Vagina (tissue), 2 donors: ENCODE data around the gene COLEC12. TPM values are rescaled to one million over a fixed set of nuclear protein-coding genes. Genes with fewer than 3 reads are reported as not detected.

Experiments
- DNase-seq, 2 donors: peaks; one replicate each; pipeline ENCODE4 v3.0.0-alpha.2; 2017; ENCODE audit errors: extremely low spot score in 2 of 2
- H3K27ac ChIP-seq: fragments of 200-600 bp; sonication (generic); one replicate; pipeline ENCODE4 v1.5.1; 2019
- H3K27me3 ChIP-seq: fragments of 200-600 bp; sonication (generic); one replicate; pipeline ENCODE4 v1.5.1; 2019
- H3K36me3 ChIP-seq, 2 donors: fragments of 200-600 bp; sonication (generic); one replicate each; pipeline ENCODE4 v1.5.1; 2017 to 2019
- H3K4me1 ChIP-seq: fragments of 200-600 bp; sonication (generic); one replicate; pipeline ENCODE4 v1.5.1; 2019
- H3K4me3 ChIP-seq, 2 donors: fragments of 200-600 bp; sonication (generic); 1 replicate in 1 of 2; 2 replicates in 1 of 2; pipeline ENCODE4 v1.5.1; 2016 to 2019
- H3K9me3 ChIP-seq: fragments of 200-600 bp; sonication (generic); one replicate; pipeline ENCODE4 v1.5.1; 2019
- CTCF ChIP-seq, 3 experiments: fragments of 450-650 bp in 2 of 3; fragments of 200-600 bp in 1 of 3; sonication (generic) in 1 of 3; IDR thresholded peaks; one replicate each; pipeline ENCODE4 v1.5.1; 2017 to 2019; ENCODE audit warnings: antibody characterized with exemption in 3 of 3, mild to moderate bottlenecking in 2 of 3, moderate library complexity in 2 of 3
- POLR2A ChIP-seq, 2 donors: fragments of 450-650 bp; IDR thresholded peaks; one replicate each; pipeline ENCODE4 v1.6.1; 2017; ENCODE audit warnings: antibody characterized with exemption in 2 of 2, mild to moderate bottlenecking in 2 of 2, moderate library complexity in 2 of 2
- POLR2AphosphoS5 ChIP-seq, 2 donors: sonication (generic); formaldehyde crosslinking; IDR thresholded peaks; one replicate each; pipeline ENCODE4 v1.9.0; 2017; ENCODE audit warnings: antibody characterized with exemption in 2 of 2, mild to moderate bottlenecking in 2 of 2, low read depth in 1 of 2; ENCODE audit not compliant: insufficient read depth in 1 of 2
- intact Hi-C: fragments of 100-400 bp; cut with DNase I; formaldehyde crosslinking; loops from one replicate; pipeline ENCODE4 v1.15.1; 2023
- total RNA-seq: library from RNA; depleted of rRNA; stranded (reverse); fragments of >200 nt; gene quantifications from one replicate; pipeline ENCODE4 v1.2.3, GENCODE V29; 2016

COLEC12 gene
- total RNA-seq, 1 donor from 2014 or later: 18.9 TPM

- H3K9me3 ChIP-seq: no peaks in the 10 kb centered on the region
- no peak for DNase-seq
- no peak overlapping the region for H3K27ac ChIP-seq
- no peak overlapping the region for H3K4me3 ChIP-seq
- no peaks in the 10 kb centered on the region for H3K27me3 ChIP-seq
- H3K4me1 ChIP-seq: no peaks in the 10 kb centered on the region
- H3K36me3 ChIP-seq: no peaks in the 10 kb centered on the region
- intact Hi-C loops: no loop called here
- TF ChIP-seq CTCF (IDR thresholded peaks at IDR 0.05): no peak
- TF ChIP-seq POLR2A (IDR thresholded peaks at IDR 0.05): no peak
- no peak for TF ChIP-seq POLR2AphosphoS5 (IDR thresholded peaks at IDR 0.05; ENCODE audit: insufficient read depth in 1 of 2, low read depth in 1 of 2)
Measured at GRCh38 chr18:477565-477964, 22.9 kb downstream of the COLEC12 start.

GRCh38 chr18:476251-476664, 24.2 kb downstream of the COLEC12 start:
- no peaks in the 10 kb centered on the region for H3K27me3 ChIP-seq
- TF ChIP-seq POLR2A (IDR thresholded peaks at IDR 0.05): no peak
- no peak for TF ChIP-seq POLR2AphosphoS5 (IDR thresholded peaks at IDR 0.05; ENCODE audit: insufficient read depth in 1 of 2, low read depth in 1 of 2)
- TF ChIP-seq CTCF (IDR thresholded peaks at IDR 0.05): no peak
- intact Hi-C loops: no loop called here

GRCh38 chr18:475202-476031, 25.1 kb downstream of the COLEC12 start:
- intact Hi-C loops: no loop called here
- DNase-seq: no peak
- H3K4me1 ChIP-seq: no peaks in the 10 kb centered on the region

More at GRCh38 chr18:476251-476664, 24.2 kb downstream of the COLEC12 start:
- Histone ChIP-seq H3K4me3 (no peak overlapping the region), H3K27ac (no peak overlapping the region), H3K9me3 (no peaks in the 10 kb centered on the region), H3K4me1 (no peaks in the 10 kb centered on the region), H3K36me3 (no peaks in the 10 kb centered on the region)
- no peak for DNase-seq

GRCh38 chr18:474416-474815, 26.1 kb downstream of the COLEC12 start:
- no peak overlapping the region for H3K27ac ChIP-seq
- intact Hi-C loops: loop anchor here (5.0 kb wide), 1 partner anchor 98 kb away; no protein-coding TSS in a partner anchor
- no peaks in the 10 kb centered on the region for H3K36me3 ChIP-seq
- no peaks in the 10 kb centered on the region for H3K9me3 ChIP-seq
- TF ChIP-seq POLR2A (IDR thresholded peaks at IDR 0.05): no peak
- no peak for TF ChIP-seq POLR2AphosphoS5 (IDR thresholded peaks at IDR 0.05; ENCODE audit: insufficient read depth in 1 of 2, low read depth in 1 of 2)
- no peak for TF ChIP-seq CTCF (IDR thresholded peaks at IDR 0.05)
- DNase-seq: no peak
- H3K27me3 ChIP-seq: no peaks in the 10 kb centered on the region
- H3K4me1 ChIP-seq: no peaks in the 10 kb centered on the region
- H3K4me3 ChIP-seq: no peak overlapping the region

More at GRCh38 chr18:475202-476031, 25.1 kb downstream of the COLEC12 start:
- Histone ChIP-seq H3K27ac (no peak overlapping the region), H3K9me3 (no peaks in the 10 kb centered on the region), H3K4me3 (no peak overlapping the region), H3K27me3 (no peaks in the 10 kb centered on the region), H3K36me3 (no peaks in the 10 kb centered on the region)
- TF ChIP-seq CTCF (IDR thresholded peaks at IDR 0.05): no peak
- TF ChIP-seq POLR2AphosphoS5 (IDR thresholded peaks at IDR 0.05; ENCODE audit: insufficient read depth in 1 of 2, low read depth in 1 of 2): no peak
- TF ChIP-seq POLR2A (IDR thresholded peaks at IDR 0.05): no peak

GRCh38 chr18:473802-474201, 26.7 kb downstream of the COLEC12 start:
- Histone ChIP-seq H3K27ac (no peak overlapping the region), H3K27me3 (no peaks in the 10 kb centered on the region), H3K4me1 (peaks cover 2% of the 10 kb centered on the region), H3K4me3 (no peak overlapping the region), H3K9me3 (no peaks in the 10 kb centered on the region), H3K36me3 (no peaks in the 10 kb centered on the region)
- TF ChIP-seq POLR2A (IDR thresholded peaks at IDR 0.05) (no peak), POLR2AphosphoS5 (IDR thresholded peaks at IDR 0.05; ENCODE audit: insufficient read depth in 1 of 2, low read depth in 1 of 2) (no peak), CTCF (IDR thresholded peaks at IDR 0.05) (no peak)
- intact Hi-C loops: loop anchor here (5.0 kb wide), 1 partner anchor 98 kb away; no protein-coding TSS in a partner anchor
- no peak for DNase-seq
